GM18519 (cell line): ENCODE measurements around the gene NR1H2.
A peak's percentile ranks its signal among the peaks of the same experiment; 100 is the strongest.

Source experiments
- ATAC-seq: cut with Tn5 transposase; IDR thresholded peaks from one replicate; pipeline ENCODE4 v1.9.1; 2021; ENCODE audit warnings: mild to moderate bottlenecking, moderate library complexity; ENCODE audit not compliant: unreplicated experiment, low FRiP score

Gene NR1H2

DNA sequence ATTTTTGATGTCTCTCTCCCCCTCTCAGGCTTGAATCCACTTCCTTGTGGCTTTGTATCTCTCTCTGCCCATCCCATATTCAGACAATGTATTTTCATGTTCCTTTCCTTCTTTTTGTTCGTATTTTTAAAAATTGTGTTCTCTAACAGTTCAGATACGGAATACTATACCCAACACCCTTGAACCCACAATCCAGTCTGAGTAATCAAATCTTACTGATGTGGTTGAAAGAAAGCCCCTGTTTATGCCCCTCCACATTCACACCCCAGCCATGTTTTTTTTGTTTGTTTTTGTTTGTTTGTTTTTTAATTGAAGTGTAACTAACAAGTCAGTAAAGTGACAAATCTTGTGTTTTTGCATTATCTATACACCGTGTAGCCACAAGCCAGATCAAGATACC lies 43.9 kb downstream of the NR1H2 start:
- no peak for ATAC-seq

DNA sequence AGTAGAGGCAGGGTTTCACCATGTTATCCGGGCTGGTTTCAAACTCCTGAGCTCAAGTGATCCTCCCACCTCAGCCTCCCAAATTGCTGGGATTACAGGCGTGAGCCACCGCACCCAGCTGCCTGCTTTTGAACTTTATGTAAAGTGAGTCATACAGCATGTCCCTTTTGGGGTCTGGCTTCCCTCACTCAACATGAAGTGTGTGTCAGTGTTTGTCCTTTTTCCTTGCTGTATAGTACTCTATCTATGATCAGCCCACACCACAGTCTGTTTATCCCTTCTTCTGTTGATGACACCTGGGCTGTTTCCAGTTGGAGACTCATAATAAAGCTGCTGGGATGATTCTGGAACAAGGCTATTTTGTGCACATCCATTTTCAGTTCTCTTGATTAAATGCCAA lies 44.6 kb downstream of the NR1H2 start:
- ATAC-seq, result no peak

GRCh38 chr19:50422397-50423278 lies 46.4 kb downstream of the NR1H2 start:
- ATAC-seq, result no peak

DNA sequence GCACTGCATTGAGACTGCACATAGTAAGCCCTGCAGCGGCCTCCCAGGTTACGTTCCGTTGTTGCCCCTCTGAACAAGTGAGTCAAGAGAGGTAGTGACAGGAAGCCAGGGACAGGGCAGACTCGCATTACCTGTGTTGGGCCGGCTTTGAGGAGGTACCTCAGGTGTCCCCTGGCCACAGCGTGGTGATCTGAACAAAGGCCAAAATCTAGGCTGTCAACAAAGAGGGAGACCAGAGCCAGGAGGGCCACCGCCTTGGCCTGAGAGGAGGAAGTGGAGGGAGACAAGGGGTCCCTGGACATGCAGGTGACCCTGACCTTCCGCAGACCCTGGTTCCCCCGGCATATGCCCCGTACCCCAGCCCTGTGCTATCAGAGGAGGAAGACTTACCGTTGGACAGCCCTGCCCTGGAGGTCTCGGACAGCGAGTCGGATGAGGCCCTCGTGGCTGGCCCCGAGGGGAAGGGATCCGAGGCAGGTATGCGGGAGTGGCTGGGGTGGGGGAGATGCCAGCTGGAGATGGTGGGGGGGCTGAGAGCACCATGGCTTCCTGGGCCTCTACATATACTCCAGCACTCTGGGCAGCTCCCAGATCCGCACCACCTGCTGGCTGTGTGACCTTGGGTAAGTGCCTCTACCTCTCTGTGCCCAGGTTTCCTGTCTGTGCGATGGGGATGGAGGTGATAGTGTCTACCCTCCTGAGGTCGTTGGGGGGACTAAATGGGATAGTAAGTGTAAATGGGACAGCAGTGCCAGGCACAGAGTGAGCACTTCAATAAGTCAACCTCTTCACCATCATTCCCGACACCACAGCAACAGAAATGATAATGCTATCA lies 47.2 kb downstream of the NR1H2 start:
- no peak for ATAC-seq

GRCh38 chr19:50425581-50425980 lies 49.3 kb downstream of the NR1H2 start:
- no peak for ATAC-seq

DNA sequence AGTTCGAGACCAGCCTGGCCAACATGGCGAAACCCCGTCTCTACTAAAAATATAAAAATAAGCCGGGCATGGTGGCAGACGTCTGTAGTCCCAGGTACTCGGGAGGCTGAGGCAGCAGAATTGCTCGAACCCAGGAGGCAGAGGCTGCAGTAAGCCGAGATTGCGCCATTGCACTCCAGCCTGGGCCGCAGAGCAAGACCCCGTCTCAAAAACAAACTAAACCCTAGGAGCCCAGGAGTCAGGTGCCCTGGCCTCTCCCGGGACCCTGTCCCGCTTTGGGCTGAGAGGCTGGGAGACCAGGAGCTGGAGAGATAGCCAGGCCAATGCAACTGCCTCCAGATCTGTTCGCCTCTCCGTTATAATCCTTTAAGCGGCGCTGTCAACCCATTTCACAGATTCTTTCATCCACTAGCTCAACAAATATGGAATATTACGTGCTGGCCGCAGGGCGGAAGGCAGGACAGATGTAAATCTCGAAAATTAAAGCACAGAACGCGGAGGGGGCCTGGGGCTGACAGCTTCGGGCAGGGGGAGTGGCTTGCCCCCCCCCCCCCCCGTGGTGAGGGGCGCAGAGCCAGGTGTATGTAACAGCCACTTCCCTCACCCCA lies 51.2 kb downstream of the NR1H2 start:
- no peak for ATAC-seq

DNA sequence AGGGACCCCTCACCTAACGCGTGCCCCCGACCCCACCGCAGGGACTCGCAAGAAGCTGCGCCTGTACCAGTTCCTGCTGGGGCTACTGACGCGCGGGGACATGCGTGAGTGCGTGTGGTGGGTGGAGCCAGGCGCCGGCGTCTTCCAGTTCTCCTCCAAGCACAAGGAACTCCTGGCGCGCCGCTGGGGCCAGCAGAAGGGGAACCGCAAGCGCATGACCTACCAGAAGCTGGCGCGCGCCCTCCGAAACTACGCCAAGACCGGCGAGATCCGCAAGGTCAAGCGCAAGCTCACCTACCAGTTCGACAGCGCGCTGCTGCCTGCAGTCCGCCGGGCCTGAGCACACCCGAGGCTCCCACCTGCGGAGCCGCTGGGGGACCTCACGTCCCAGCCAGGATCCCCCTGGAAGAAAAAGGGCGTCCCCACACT lies 51.8 kb downstream of the NR1H2 start:
- ATAC-seq, result no peak

DNA sequence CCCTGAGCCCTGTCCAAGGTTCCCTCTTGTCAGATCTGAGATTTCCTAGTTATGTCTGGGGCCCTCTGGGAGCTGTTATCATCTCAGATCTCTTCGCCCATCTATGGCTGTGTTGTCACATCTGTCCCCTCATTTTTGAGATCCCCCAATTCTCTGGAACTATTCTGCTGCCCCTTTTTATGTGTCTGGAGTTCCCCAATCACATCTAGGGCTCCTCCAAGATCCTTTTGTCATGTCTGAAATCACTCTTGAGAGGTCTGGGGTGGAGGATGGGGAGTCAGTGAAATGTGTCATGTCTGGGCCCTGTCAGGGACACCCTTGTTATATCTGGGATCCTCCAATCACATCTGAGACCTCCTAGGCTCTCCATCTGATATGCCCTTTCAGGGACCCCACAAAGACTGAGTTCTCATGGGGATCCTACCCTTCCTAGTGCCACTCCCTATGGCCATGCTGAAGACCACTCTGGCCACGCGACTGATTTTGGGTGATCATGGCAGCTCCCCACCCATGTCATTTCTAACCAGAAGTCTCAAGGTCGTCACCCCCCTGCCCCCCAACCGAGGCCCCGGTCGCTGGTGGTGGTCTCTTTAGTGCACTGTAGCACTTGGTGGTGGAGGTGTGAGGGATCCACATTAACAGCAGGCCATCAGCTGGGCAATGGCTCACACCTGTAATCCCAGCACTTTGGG lies 52.7 kb downstream of the NR1H2 start:
- no peak for ATAC-seq

- no peak for ATAC-seq
These were observed 54.7 kb downstream of the NR1H2 start for GRCh38 chr19:50430888-50431342.

DNA sequence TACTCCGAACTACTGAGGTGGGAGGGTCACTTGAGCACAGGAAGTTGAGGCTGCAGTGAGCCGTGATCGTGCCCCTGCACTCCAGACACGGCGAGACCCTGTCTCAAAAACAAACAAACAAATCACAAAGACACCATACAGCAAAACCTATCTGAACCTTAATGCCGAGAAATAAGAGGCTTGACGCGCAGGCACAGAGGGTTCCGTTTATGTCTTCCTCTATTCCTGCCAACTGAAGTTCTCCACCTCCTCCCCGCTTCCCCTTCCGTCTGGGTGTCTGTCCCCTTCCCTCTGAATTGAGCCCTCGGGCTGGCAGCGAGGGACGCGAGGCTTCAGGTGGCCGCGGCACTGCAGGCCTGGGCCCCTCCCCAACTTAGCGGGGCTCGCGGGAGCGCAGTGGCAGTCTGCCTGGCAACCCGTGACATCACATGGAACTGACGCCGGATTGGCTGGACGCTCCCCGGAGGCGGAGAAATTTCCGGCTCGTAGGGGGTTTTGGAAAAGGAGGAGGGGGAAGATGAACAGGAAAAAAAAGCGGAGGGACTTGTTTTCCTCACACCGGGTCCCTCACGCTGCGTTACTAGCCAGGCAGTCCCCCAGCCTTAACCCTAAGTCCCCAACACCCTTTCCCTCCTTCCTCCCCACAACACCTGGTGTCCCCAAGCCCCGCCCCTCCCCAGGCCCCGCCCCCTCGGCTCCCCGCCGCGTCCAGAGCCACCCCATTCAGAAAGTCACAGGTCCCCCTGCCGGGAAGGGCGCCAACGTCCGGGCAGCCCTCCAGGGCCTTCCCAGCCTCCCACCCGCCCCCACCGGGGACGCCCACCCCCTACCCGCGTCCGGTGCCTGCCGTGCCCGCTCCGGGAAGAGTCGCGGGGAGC lies 55.3 kb downstream of the NR1H2 start:
- peak; percentile 51 for ATAC-seq

GRCh38 chr19:50432221-50433028 lies 56.2 kb downstream of the NR1H2 start, which contains the start of gene MYBPC2:
Gene MYBPC2, plus strand, starts transcription at chr19:50432892. Its CDS starts 62 bp downstream, at chr19:50432954.
- ATAC-seq, result no peak
